NCI-H1694 (cell line): ENCODE results near the gene SLAMF6.
"Not testable (repeated sequence)": the region's sequence is repeated elsewhere in the genome, so short reads cannot be mapped to it uniquely, and the experiment has no call there.

Experiments used
- DNase-seq: peaks from one replicate; lab custom pipeline; 2025; lab: John Stamatoyannopoulos, UW

The SLAMF6 gene

DNA sequence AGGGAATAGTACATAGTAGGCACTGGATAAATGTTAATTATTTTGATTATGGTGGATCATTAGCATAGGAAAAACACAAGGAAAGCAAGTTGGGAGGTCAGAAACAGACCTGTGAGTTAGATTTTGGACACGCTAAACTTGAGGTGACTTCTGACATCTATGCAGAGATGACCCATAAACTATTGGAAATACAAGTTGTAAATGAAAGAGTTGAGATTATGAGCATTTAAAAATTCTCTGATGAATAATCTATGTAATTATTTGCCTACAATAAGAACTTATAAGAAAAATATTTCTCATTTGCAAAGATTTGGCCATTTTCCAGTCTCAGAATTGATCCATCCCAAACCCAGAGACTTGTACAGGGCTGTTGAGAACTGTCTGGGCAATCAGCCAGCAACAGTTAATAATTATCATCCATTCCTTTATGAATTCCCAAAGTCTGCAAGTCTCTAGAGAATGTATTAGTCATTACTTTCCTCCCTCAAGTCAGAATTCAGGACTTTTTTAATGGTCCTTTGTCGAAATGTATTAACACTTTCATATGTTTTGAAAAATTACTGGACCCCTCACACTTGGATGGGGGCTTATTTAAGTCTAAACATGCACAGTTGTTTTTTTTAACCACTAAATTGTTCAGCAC lies 19.4 kb upstream of the SLAMF6 start:
- DNase-seq, result no peak

- no peak for DNase-seq
These were observed 18.7 kb upstream of the SLAMF6 start for GRCh38 chr1:160541622-160542302.

- no peak for DNase-seq
These were observed 17.8 kb upstream of the SLAMF6 start for GRCh38 chr1:160540859-160541233.

DNA sequence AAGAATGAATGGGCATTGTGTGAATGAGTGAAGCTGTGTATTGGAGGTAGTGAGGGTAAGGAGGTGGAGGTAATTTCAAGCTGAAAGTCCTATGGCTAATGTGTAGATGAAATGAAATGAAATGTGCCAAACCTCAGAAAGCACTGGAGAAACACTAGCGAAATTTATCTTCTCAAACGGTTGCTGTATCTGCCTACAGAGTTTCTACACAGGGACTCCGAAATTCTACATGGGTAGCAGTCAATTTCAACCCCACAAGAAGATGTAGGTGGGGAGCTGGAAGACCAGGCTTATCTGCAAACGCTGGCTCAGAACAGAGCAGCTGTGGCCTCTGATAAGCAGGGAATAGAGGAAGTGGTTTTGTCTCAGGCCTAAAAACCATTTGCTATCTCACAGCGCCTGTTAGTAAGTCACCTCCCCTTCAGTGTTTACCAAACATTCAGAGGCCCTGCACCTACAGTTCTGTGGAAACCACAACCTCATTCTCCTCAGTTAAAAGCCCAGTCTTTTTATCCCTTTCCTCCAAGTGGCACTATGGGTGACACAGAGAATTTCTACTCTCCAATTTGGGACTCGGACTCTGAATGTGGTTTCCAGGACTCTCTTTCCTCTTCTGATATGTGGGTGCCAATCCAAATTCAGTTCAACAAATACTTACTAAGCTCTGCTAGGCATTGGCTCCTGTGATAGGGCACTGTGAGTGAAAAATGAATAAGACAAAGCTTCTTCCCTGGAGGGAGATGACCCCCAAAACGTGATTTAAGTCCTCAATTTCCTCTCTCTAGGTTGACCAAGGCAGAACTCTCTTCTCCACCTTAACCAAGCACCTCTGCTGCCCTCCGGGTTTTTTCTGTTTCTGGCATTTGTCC lies 17.2 kb upstream of the SLAMF6 start:
- DNase-seq, result no peak

DNA sequence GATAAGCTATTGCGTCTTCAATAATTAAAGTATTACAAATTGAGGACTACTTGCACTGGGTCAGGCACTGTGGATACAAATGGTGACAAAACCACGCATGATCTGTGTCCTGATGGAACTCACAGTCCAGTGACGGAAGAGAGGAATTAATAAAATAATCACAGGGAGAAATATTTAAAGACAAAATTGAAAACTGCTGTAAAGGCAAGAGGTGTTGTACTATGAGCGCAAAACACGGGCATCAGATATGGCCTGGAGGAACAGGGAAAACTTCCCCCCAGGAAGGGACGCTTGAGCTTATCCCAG lies 16.6 kb upstream of the SLAMF6 start:
- no peak for DNase-seq

DNA sequence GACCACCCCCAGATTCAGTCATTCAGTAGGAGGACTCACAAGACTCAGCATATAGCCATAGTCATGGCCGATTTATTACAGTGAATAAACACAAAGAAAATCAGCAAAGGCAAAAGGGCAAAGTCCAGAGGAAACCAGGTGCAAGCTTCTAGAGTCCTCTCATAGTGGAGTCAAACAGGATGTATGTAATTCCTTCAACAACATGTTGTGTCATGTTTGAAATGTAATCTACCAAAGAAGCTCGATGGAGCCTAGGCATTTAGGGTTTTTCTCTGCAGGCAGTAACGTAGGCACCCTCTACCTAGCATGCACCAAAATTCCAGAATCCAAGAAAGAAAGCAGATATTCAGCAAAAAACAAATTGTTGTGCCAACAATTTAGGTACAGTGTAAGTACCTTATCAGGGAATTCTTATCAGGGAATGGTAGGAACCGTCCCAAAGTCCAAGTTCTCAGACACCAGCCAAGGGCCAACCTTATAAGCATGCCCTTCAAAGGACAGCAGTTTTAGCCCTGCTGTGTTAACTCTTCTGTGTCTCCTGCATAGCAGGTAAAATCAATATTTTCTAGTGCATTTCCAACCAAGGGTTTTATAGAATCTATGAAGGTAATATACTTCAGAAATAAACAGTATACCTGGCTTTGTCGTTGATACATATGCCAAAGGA lies 16.1 kb upstream of the SLAMF6 start:
- DNase-seq, result no peak

DNA sequence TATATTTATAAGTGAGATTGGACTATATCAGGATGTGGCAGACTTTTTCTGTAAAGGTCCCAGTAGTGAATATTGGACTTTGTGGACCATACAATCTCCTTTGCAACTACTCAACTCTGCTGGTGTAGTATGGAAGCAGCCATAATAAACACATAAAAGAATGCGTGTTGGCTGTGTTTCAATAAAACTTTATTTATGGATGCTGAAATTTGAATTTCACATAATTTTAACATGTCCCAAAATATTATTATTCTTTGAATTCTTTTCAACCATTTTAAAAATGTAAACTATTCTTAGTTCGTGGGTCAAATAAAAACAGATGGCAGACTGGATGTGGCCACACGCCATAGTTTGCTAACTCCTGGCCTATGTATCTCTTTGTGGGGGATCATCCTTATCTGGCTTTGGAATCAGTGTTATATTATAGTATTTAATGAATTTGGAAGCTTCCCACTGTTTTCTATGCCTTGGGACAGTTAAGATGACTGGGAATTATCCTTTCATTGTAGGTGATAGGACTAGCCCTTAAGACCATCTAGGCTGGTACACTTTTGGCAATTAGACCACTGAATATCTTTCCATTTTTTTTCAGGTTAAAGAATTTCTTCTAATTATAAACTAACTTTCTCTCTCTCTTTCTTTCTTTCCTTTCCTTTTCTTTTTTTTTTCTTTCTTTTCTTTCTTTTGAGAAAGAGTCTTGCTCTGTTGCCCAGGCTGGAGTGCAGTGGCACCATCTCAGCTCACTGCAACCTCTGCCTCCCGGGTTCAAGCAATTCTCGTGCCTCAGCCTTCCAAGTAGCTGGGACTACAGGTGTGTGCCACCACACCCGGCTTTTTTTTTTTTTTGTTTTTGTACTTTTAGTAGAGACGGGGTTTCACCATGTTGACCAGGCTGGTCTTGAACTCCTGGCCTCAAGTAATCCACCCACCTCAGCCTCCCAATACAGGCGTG lies 14.9 kb upstream of the SLAMF6 start:
- no peak for DNase-seq

GRCh38 chr1:160534823-160535605 lies 12.0 kb upstream of the SLAMF6 start:
- no peak for DNase-seq

DNA sequence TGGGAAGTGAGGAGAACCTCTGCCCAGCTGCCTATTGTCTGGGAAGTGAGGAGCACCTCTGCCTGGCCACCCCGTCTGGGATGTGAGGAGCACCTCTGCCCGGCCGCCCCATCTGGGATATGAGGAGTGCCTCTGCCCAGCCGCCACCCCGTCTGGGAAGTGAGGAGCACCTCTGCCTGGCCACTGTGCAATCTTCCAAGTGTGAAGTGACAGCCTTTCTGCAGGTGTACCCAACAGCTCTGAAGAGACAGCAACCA lies 9.4 kb upstream of the SLAMF6 start:
- not testable (repeated sequence) for DNase-seq

DNA sequence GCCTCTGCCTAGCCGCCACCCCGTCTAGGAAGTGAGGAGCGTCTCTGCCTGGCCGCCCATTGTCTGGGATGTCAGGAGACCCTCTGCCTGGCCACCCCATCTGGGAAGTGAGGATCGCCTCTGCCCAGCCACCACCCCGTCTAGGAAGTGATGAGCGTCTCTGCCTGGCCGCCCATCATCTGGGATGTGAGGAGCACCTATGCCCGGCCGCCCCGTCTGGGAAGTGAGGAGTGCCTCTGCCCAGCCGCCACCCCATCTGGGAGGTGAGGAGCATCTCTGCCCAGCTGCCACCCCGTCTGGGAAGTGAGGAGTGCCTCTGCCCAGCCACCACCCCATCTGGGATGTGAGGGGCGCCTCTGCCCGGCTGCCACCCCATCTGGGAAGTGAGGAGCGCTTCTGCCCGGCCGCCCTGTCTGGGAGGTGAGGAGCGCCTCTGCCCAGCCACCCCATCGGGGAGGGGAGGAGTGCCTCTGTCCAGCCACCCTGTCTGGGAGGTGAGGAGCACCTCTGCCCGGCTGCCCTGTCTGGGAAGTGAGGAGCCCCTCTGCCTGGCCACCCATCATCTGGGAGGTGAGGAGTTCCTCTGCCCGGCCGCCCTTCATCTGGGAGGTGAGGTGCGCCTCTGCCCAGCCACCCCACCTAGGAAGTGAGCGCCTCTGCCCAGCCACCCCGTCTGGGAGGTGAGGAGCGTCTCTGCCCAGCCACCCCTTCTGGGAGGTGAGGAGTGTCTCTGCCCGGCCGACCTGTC lies 8.9 kb upstream of the SLAMF6 start:
- not testable (repeated sequence) for DNase-seq

- DNase-seq, result not testable (repeated sequence)
These were observed 6.4 kb upstream of the SLAMF6 start for GRCh38 chr1:160529401-160529952.

DNA sequence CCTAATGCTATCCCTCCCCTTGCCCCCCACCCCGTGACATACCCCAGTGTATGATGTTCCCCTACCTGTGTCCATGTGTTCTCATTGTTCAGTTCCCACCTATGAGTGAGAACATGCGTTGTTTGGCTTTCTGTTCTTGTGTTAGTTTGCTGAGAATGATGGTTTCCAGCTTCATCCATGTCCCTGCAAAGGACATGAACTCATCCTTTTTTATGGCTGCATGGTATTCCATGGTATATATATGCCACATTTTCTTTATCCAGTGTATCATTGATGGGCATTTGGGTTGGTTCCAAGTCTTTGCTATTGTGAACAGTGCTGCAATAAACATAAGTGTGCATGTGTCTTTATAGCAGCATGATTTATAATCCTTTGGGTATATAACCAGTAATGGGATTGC lies 734 bp upstream of the SLAMF6 start:
- not testable (repeated sequence) for DNase-seq

DNA sequence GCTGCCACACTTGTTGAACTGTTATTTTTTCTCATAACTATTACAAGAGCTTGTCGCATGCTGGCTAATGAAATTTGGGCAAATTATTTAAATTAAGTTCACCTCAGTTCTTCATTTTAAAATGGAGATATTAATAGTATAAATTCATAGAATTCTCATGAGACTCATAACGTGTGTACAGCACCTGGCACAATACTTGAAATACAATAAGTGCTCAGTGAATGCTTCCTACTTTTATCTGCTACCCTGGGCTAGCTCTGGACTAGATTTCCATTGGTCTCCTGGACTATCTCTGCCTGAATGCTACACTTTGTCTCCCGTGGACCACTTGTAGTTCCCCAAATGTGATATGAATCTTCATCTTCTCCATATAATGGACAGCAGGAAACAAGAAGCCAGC lies 919 bp downstream of the SLAMF6 start:
- no peak for DNase-seq

GRCh38 chr1:160521554-160521953 lies 1.5 kb downstream of the SLAMF6 start:
- no peak for DNase-seq

GRCh38 chr1:160520999-160521398 lies 2.1 kb downstream of the SLAMF6 start:
- no peak for DNase-seq

DNA sequence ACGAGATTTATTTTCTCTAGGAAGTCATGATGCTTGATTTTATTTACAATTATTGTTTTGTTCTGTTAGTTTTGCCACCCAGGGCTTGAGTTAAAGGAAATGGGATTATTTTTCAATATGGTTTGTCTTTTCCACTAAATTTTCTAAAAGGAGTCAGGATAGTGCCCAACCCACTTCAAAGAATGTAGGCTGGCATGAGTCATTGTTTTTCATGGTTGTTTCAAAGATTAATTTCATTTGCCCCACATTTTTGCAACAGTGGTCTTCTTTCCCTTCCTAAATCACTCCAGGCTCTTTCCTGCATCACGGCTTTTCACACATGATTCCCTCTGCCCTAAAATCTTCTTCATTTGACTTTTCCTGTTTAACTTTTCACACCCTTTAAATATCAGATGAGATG lies 2.5 kb downstream of the SLAMF6 start:
- DNase-seq, result no peak

- DNase-seq, result peak; percentile 97
These were observed 3.2 kb downstream of the SLAMF6 start for GRCh38 chr1:160519642-160520435.

DNA sequence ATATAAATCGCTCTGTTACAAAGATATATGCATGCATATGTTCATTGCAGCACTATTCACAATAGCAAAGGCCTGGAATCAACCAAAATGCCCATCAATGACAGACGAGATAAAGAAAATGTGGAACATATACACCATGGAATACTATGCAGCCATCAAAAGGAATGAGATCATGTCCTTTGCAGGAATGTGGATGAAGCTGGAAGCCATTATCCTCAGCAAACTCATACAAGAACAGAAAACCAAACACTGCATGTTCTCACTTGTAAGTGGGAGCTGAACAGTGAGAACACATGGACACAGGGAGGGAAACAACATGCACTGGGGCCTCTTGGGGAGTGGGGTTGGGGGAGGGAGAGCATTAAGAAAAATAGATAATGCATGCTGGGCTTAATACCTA lies 5.5 kb downstream of the SLAMF6 start:
- not testable (repeated sequence) for DNase-seq

GRCh38 chr1:160515908-160516307 lies 7.1 kb downstream of the SLAMF6 start:
- DNase-seq, result not testable (repeated sequence)
